Activated CD4-positive, alpha-beta T cell treated with anti-CD3 and anti-CD28 coated beads, Interleukin-2, Interleukin-6, amounts not matched to agents 100 ng/mL and 50 ng/mL, durations not matched to agents 16 hours and 8 hours (primary cell): ENCODE measurements around the gene SMPD3.

ENCODE experiments used
- DNase-seq: peaks from one replicate; pipeline ENCODE4 v3.0.0-alpha.2; 2020

Gene SMPD3

DNA sequence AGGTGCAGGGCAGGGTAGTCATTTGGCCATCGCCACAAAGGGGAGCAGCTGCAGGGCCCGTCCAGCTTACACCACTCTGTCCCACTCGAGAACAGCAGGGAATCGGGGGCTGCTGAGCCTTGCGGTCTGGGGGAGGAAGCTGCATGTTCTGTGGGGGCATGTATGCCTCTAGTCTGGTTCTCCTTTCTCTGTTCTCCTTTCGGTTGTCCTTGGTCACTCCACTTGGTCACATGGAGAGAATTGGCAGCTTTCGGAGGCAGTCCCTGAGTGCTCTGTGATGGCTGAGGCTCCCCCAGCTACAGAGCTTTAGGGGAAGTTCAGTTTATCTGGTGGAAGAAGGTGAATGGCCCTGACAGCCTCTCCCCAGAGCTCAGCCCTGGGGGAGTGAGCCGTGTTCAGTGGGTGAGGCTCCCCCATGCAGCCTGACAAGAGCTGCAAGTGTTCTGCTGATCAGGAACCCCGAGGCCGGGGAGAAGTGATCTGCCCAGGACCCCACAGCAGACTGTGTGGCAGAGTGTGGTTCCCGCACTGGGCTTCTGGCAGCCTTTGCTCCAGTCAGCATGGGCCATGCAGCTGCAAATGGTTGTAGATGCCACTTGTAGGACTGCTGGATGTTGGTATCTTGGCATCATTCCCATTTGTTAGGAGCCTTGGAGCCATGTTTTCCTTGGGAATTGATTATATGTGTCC lies 22.3 kb upstream of the SMPD3 start:
- no peak for DNase-seq

DNA sequence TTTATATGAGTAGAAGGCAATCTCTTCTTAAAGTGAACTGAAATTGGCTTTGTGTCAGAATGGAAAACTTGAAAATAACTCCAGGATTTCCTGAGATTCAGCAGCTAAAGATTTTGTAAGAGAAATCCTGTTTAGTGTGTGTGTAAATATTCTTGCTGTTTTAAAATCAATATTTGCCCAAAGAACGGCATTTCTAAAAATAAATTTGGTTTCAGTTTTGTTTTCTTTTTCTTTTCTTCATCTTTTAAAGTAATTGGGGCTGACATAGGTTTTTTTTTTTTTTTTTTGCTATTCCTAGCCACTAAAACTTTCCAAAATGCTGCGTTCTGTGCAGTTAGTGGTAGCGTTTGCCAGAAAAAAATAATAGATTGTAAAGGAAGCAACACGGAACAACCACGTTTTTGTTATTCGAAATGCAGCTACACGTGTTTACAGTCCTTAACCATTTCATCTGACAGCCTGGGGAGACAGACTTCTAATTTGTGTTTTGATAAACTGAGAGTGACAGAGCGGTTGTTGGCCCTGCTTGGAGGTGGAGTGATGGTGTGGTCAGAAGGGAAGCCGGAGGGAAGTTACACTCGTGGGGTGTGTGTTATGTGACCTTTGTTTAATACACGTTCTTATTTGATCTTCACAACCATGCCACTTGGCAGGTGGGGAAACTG lies 21.6 kb upstream of the SMPD3 start:
- DNase-seq: peak; percentile 18

DNA sequence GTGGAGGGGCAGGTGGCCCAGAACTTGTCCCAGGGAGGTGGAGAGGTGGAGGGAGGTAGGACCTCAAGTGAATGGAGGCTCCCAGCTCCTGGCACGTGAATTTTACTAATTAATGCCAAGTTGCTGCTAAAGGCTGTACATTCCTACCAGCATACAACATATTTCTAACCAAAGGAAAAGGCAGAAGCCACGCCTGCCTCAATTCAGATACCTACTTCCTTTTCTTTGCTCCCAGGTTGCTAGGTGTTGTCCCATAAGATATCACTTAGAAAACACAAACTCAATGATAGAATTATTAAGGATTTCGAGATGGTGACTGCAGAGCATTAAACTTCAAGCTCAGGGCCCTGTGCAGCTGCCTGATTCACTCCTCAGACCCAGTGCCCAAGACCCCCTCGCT lies 20.5 kb upstream of the SMPD3 start:
- DNase-seq: no peak

GRCh38 chr16:68466174-68466573 lies 17.9 kb upstream of the SMPD3 start:
- DNase-seq: no peak

DNA sequence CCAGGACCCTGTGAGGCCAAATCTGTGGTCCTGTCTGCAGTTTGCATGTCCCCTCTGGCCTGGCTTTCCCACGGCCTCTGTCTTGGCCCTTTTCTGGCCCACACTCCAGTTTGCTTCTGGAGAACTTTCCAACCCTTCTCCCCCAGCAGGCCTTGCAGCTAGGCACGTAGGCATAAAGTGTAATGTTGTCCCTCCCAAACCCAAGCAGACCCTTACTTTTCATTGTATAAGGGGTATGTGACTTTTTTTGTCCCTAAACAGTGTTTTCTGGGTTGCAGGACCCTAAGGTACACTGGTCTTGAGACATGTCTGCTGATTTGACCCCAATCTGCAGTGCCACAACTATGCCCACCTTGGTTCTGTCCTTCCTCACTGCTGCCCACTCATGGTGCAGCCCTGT lies 15.6 kb upstream of the SMPD3 start:
- no peak for DNase-seq

GRCh38 chr16:68460067-68460466 lies 11.8 kb upstream of the SMPD3 start:
- peak; percentile 43 for DNase-seq

GRCh38 chr16:68459457-68459856 lies 11.1 kb upstream of the SMPD3 start:
- DNase-seq: no peak

DNA sequence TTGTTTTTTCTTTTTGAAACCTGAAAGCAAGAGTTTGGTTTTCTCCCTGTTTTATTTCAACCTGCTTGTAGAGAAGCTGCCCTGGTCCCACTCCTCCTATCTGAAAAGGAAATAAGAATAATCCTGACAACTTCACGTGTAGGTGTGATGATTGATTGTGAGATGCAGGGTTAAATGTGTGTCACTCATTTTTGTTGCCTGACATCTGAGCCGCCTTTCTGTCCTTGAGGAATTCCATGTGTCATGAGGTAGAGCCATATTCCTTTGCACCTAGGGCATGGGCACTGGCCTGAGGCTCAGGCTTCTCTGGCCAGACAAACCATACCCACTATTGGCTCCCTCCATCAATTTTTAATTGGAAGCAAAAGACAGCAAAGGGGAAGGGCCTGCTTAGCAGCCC lies 10.2 kb upstream of the SMPD3 start:
- no peak for DNase-seq

- no peak for DNase-seq
Observed at GRCh38 chr16:68458101-68458500, 9.8 kb upstream of the SMPD3 start.

DNA sequence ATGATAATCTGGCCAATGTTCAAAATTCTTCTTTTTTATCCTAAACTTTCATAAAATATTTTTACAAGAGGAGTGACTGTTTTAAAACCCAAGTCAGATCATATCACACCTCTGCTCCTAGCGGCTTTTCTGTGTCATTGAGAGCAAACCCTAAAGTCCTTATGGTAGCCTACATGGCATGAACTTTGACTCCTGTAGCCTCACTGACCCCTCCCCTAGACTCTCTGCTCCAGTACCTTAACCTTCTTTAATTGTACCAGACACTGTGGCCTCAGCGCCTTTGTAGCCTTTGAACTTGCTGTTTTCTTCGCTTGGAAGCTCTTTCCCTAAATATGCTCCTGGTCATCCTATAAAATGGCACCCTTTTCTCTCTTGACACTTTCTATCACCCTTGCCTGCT lies 7.3 kb upstream of the SMPD3 start:
- DNase-seq: no peak

- DNase-seq: no peak
Observed at GRCh38 chr16:68454920-68455435, 6.7 kb upstream of the SMPD3 start.

- no peak for DNase-seq
Observed at GRCh38 chr16:68453816-68454215, 5.5 kb upstream of the SMPD3 start.

- no peak for DNase-seq
Observed at GRCh38 chr16:68452176-68452575, 3.9 kb upstream of the SMPD3 start.

DNA sequence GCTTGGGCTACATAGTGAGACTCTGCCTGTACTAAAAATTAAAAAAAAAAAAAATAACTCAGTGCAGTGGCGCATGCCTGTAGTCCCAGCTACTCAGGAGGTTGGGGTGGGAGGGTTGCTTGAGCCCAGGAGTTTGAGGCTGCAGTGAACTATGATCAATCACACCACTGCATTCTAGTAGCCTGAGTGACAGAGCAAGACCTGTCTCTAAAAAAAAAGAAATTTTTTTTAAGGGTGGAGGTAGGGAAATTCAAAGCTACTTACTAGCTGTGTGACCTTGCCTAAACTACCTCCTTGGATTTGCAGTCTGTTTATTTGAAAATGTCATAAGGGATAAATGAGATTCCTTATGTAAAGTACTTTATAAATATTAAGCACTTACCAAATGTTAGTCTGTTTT lies 3.4 kb upstream of the SMPD3 start:
- DNase-seq: no peak

DNA sequence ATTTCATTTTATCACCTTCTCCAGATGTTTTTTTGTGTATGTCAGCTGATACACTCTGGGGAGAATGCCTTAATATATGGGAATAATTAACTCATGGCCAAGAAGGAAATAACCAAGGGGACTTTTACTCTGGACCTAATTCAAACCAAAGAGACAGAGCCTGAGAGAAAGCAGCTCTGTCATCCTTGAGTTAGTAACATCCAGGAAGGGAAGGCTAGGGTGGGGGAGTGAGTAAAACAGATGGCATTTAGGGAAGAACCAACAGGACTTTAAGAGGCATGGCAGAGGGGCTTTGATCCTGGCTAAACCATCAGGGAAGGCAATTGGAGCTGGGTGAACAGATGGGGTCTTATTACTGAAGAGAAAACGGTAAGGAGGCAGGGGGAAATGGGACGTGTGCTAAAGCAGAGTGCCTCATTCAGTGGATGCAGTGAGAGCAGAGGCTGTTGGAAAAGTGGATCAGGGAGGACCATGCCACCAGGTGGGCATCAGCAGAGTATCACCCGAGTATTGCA lies 2.5 kb upstream of the SMPD3 start:
- no peak for DNase-seq

- no peak for DNase-seq
Observed at GRCh38 chr16:68447653-68448359, 502 bp downstream of the SMPD3 start.

DNA sequence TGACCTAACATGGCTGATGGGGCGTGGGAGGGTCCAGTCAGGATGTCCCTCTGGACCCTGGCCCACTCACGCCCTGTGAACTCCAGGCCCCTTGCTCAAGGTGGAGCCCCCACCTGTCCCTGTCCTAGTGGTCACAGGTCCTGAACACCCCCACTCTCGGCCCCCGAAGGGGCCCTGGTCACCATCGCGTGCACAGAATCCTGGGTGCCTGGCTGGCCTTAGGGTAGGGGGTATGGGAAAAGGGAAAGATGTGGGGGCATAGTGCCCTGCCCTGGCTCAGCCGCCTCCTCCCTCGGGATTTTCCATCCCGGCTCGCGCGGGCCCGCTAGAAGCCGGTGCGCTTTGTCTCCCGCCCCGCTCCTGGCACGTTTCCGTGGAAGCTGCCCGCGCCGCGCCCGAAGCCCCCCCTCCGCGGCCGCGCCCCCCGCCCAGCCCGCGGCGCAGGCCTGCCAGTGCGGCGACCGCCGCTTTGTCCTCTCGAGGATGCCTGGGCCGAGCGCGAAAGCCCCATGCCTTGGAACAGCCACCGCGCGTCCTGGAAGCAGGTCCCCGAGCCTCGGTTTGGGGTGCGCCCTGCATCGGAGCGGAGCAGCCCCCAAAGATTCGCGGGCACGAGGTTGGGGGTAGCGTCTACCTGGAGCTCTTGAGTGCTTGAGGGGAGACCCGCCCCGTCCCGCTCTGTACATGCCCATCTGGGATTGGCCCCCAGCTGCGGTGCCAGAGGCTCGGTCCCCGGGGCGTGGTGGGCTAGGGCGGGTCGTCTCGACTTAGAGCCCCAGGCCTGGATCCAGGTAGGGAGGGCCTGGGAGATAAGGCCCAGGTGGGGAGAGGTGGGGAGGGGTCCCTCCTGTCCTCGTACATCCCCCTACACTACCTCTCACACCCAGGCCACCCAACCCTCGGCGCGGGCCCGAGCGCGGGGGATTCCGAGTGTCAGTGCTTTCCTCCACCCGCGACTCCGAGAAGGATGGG lies 1.3 kb downstream of the SMPD3 start:
- DNase-seq: no peak

DNA sequence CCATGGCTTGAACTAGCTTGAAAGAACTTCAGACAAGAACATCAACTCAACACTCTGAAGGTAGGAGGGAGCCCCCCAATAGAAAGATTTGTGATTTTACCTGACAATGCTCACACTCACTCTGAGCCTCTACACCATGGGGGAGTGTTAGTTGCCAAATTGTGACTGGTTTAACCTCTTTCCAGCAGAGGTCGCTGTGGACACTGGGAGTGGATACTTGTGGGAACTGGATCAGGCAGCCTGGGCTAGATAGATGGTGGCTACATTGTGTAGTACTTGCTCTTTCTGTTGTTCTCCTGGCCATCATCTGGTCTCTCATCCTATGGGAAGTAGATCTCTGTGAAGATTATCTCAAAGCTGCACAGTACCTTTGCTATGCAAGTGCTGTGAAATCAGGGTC lies 2.9 kb downstream of the SMPD3 start:
- DNase-seq: peak; percentile 75

DNA sequence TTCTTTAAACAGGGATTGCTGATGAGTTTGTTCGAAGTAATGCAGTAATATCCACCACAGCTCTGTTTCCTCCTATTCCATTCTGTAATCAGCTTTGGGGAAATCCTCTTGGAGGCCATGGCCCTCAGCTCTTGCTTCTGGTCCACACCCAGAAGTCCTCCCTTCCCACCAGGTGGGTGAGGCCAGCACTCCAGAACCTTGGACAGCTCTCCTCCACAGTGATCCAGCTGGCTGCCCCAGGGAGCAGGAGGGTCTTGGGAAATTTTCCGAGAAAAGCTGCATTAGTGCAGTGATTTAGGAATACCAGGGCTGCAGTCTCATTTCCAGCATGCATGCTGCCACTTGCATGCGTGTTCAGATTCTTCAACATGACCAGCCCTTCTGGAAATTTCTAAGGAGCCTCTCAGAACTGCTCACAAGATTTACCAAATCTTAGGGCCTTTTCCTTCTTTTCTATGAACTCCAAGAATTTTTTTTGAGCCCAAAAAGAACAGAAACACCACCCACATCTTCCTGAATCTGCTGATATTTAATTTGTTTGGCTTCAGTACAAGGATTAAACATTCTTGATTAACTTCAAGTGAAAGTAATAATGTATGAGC lies 4.2 kb downstream of the SMPD3 start:
- no peak for DNase-seq

GRCh38 chr16:68436581-68436980 lies 11.7 kb downstream of the SMPD3 start:
- DNase-seq: peak; percentile 16

- no peak for DNase-seq
Observed at GRCh38 chr16:68434624-68435210, 13.6 kb downstream of the SMPD3 start.

GRCh38 chr16:68433316-68433715 lies 15.0 kb downstream of the SMPD3 start:
- no peak for DNase-seq
